Kidney epithelial cell (primary cell): ENCODE results near the gene KIF1B. TPM values are rescaled to one million over a fixed set of nuclear protein-coding genes. Genes with fewer than 3 reads are reported as not detected.

Experiments
- DNase-seq: peaks from one replicate; pipeline ENCODE4 v3.0.0-alpha.2; 2010; ENCODE audit warnings: low read depth
- H3K27me3 ChIP-seq: 2 replicates; pipeline ENCODE4 v1.6.0; 2011; ENCODE audit warnings: low read length; ENCODE audit not compliant: control insufficient read depth, insufficient read depth
- H3K36me3 ChIP-seq: 2 replicates; pipeline ENCODE4 v1.5.1; 2011; ENCODE audit warnings: low read length; ENCODE audit not compliant: control insufficient read depth, insufficient read depth
- H3K4me3 ChIP-seq: 2 replicates; pipeline ENCODE4 v1.5.1; 2011; ENCODE audit warnings: low read depth, mild to moderate bottlenecking, control low read depth, low read length
- total RNA-seq: library from RNA; depleted of rRNA; stranded (reverse); fragments of >200 nt; gene quantifications from 2 replicates; pipeline ENCODE4 v1.2.3, GENCODE V29; 2015
- TF ChIP-seq, protein P1 (sequence below): IDR thresholded peaks from 2 replicates; pipeline ENCODE4 v1.5.1; 2011; ENCODE audit warnings: mild to moderate bottlenecking, moderate library complexity, low read length, control low read depth, inconsistent platforms; ENCODE audit not compliant: insufficient read depth, poor library complexity, severe bottlenecking

The KIF1B gene
- total RNA-seq, 1 donor from 2014 or later, result 33.9 TPM

DNA sequence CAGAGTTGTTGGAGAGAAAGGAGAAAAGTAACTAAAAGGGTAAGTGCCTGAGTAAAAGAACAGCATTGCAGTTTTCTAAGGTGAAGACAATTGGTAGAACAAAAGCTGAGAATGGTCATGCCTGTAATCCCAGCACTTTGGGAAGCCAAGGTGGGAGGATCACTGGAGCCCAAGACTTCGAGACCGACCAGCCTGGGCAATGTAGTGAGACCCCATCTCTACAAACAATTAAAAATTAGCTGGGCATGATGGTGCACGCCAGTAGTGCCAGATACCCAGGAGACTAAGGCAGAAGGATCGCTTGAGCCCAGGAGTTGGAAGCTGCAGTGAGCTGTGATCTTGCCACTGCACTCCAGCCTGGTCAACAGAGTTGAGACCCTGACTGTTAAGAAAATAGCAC lies 173.3 kb downstream of the KIF1B start:
- Histone ChIP-seq H3K4me3 (no peak overlapping the region), H3K36me3 (no peaks in the 10 kb centered on the region), H3K27me3 (no peaks in the 10 kb centered on the region)
- TF ChIP-seq, protein P1, sequence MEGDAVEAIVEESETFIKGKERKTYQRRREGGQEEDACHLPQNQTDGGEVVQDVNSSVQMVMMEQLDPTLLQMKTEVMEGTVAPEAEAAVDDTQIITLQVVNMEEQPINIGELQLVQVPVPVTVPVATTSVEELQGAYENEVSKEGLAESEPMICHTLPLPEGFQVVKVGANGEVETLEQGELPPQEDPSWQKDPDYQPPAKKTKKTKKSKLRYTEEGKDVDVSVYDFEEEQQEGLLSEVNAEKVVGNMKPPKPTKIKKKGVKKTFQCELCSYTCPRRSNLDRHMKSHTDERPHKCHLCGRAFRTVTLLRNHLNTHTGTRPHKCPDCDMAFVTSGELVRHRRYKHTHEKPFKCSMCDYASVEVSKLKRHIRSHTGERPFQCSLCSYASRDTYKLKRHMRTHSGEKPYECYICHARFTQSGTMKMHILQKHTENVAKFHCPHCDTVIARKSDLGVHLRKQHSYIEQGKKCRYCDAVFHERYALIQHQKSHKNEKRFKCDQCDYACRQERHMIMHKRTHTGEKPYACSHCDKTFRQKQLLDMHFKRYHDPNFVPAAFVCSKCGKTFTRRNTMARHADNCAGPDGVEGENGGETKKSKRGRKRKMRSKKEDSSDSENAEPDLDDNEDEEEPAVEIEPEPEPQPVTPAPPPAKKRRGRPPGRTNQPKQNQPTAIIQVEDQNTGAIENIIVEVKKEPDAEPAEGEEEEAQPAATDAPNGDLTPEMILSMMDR, result no peak
- no peak for DNase-seq

DNA sequence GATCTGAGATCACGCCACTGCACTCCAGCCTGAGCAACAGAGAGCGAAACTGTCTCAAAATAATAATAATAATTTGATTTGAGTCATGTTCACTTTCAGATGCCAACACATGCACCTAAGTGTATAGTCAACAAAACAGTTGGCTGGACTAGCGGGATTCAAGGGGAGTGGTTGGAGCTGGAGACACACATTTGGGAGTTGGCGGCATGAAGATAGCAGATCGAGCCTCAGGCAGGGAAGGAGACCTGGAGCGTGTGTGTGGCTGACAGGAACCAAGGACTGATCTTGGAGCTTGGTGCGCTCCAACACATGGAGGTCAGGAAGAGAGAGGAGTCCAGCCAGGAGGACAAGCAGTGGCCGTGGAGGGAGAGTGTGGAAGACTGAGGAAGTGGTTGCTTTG lies 173.8 kb downstream of the KIF1B start:
- TF ChIP-seq, protein P1, result no peak
- no peaks in the 10 kb centered on the region for H3K36me3 ChIP-seq
- no peak for DNase-seq
- H3K27me3 ChIP-seq, result no peaks in the 10 kb centered on the region
- no peak overlapping the region for H3K4me3 ChIP-seq

DNA sequence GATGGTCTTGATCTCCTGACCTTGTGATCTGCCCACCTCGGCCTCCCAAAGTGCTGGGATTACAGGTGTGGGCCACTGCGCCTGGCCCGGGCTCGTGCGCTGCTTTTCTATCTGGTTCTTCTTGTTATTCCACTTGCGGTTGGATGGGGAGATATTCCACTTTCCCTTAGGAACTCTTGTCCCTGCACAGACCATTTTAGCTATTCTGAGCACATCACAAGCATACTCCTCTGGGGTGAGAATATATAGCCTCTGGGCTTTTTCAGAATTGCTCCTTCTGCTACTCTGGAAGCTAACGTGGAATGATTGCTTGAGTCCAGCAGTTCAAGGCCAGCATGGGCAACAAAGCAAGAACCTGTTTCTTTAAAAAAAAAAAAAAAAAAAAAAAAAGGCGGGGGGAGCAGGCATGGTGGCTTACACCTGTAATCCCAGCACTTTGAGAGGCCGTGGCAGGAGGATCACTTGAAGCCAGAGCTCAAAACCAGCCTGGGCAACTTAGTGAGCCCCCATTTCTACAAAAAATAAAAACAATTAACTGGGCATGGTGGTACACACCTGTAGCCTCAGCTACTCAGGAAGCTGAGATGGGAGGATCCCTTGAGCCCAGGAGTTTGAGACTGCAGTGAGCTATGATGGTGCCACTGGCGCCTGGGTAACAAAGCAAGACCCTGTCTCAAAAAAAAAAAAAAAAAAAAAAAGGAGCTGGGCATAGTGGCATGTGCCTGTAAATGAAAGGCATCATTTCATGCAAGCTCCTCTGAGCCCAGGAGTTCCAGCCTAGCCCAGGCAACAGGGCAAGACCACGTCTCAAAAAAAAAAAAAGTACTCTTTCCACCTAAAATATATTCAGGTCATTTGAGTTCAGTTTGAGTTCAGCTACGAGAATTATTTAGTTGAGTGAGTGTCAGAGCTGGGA lies 176.6 kb downstream of the KIF1B start:
- TF ChIP-seq, protein P1, result no peak
- DNase-seq, result no peak
- Histone ChIP-seq H3K4me3 (no peak overlapping the region), H3K36me3 (no peaks in the 10 kb centered on the region), H3K27me3 (no peaks in the 10 kb centered on the region)

DNA sequence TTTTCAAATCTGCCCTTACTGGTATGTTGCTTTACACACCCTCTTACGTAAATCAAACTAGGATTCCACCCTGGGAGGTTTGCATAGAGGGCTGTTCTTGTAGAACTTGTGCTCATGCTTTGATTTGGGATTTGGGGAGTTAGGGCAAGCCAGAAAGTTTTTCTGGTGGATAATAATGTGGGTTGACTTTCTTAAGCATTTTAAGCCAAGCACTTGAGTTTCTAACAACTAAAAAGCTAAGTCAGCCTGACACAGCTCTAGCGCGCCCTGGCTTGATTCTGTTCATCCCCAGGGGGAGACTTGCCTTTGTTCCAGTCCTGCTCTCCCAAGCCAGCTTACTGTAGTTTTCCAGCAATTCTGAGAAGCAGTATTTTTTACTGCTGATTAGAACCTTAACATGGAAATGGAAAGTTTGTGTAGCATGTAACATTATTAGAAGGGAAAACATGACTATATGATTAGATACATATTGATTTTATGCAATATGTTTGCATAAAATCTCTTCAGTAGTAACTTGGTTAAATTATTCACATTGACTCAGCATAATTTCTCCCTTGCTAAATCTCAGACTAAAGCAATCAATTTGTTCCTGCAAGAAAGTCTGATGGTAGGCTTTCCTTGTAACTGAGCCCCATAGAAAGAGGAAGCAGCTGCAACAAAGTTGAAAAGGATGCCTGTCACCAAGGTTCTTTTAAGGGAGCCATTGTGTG lies 177.5 kb downstream of the KIF1B start:
- no peak for DNase-seq
- Histone ChIP-seq H3K27me3 (no peaks in the 10 kb centered on the region), H3K4me3 (no peak overlapping the region), H3K36me3 (no peaks in the 10 kb centered on the region)
- TF ChIP-seq, protein P1, result no peak

DNA sequence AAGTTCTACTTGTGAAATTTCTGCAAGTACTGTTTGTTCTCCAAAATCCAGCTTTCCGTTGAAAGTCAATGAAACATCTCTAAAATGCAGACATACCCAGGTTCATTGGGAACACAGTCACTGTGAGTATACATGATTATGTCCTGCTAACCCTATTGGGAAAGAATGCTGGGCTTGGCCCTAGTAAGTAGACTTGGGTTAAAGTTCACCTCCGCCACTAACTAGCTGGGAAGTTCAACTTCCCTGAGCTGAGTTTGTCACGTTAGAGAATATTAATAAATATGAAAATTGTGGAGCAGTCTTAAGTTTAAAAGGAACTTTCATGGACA lies 178.0 kb downstream of the KIF1B start:
- no peak overlapping the region for H3K4me3 ChIP-seq
- H3K27me3 ChIP-seq, result no peaks in the 10 kb centered on the region
- H3K36me3 ChIP-seq, result no peaks in the 10 kb centered on the region
- no peak for DNase-seq
- TF ChIP-seq, protein P1, result no peak
